Stomach smooth muscle (tissue), 2 donors: ENCODE data around the gene PTMA.

Experiments
- H3K27ac ChIP-seq: one replicate; pipeline ENCODE4 v1.7.0; 2013; ENCODE audit warnings: mild to moderate bottlenecking, low read length, inconsistent platforms
- H3K27me3 ChIP-seq, 2 donors: one replicate each; pipeline ENCODE4 v1.7.0; 2013; ENCODE audit warnings: low read length in 2 of 2; ENCODE audit not compliant: insufficient read depth in 2 of 2, control insufficient read depth in 1 of 2
- H3K36me3 ChIP-seq, 2 donors: one replicate each; pipeline ENCODE4 v1.7.0; 2013; ENCODE audit warnings: low read length in 2 of 2; ENCODE audit not compliant: control insufficient read depth in 2 of 2, insufficient read depth in 2 of 2
- H3K4me1 ChIP-seq: one replicate; pipeline ENCODE4 v1.7.0; 2013; ENCODE audit warnings: low read length; ENCODE audit not compliant: control insufficient read depth, insufficient read depth
- H3K4me3 ChIP-seq, 2 donors: one replicate each; pipeline ENCODE4 v1.7.0; 2013; ENCODE audit warnings: low read length in 2 of 2
- H3K9ac ChIP-seq, 2 donors: one replicate each; pipeline ENCODE4 v1.7.0; 2013; ENCODE audit warnings: low read length in 2 of 2, mild to moderate bottlenecking in 1 of 2
- H3K9me3 ChIP-seq, 2 donors: one replicate each; pipeline ENCODE4 v1.7.0; 2013; ENCODE audit warnings: low read length in 2 of 2; ENCODE audit not compliant: control insufficient read depth in 2 of 2
- donor health status: healthy.
- donor health status: Pancreatic carcinoma.

Gene PTMA

GRCh38 chr2:231720987-231721966 lies 13.0 kb downstream of the PTMA start:
- Histone ChIP-seq H3K9ac (no peak overlapping the region), H3K27me3 (peaks cover 0 to 2% of the 10 kb centered on the region in 2 donors), H3K4me1 (peaks cover 2% of the 10 kb centered on the region), H3K27ac (no peak overlapping the region), H3K4me3 (no peak overlapping the region), H3K9me3 (no peaks in the 10 kb centered on the region), H3K36me3 (no peaks in the 10 kb centered on the region)

- Histone ChIP-seq H3K27me3 (peaks cover 0 to 2% of the 10 kb centered on the region in 2 donors), H3K36me3 (no peaks in the 10 kb centered on the region), H3K4me3 (no peak overlapping the region), H3K9ac (no peak overlapping the region), H3K9me3 (no peaks in the 10 kb centered on the region), H3K4me1 (peaks cover 2% of the 10 kb centered on the region), H3K27ac (no peak overlapping the region)
These were observed 14.5 kb downstream of the PTMA start for GRCh38 chr2:231722721-231723307.

- H3K4me1 ChIP-seq = peaks cover 2% of the 10 kb centered on the region
- H3K4me3 ChIP-seq = no peak overlapping the region
- no peak overlapping the region for H3K9ac ChIP-seq
- no peaks in the 10 kb centered on the region for H3K9me3 ChIP-seq
- H3K36me3 ChIP-seq = no peaks in the 10 kb centered on the region
- no peak overlapping the region for H3K27ac ChIP-seq
- no peaks in the 10 kb centered on the region for H3K27me3 ChIP-seq
These were observed 17.2 kb downstream of the PTMA start for GRCh38 chr2:231725476-231725875.

- no peaks in the 10 kb centered on the region for H3K9me3 ChIP-seq
- no peak overlapping the region for H3K9ac ChIP-seq
- H3K36me3 ChIP-seq = no peaks in the 10 kb centered on the region
- H3K4me3 ChIP-seq = no peak overlapping the region
- no peak overlapping the region for H3K27ac ChIP-seq
- no peaks in the 10 kb centered on the region for H3K27me3 ChIP-seq
- peaks cover 2% of the 10 kb centered on the region for H3K4me1 ChIP-seq
These were observed 18.0 kb downstream of the PTMA start for GRCh38 chr2:231726276-231726675.

- Histone ChIP-seq H3K27ac (no peak overlapping the region), H3K27me3 (no peaks in the 10 kb centered on the region), H3K4me3 (no peak overlapping the region), H3K9ac (no peak overlapping the region), H3K4me1 (peaks cover 2% of the 10 kb centered on the region), H3K36me3 (peaks cover 3 to 9% of the 10 kb centered on the region in 2 donors), H3K9me3 (no peaks in the 10 kb centered on the region)
These were observed 19.3 kb downstream of the PTMA start for GRCh38 chr2:231727621-231728020.

- Histone ChIP-seq H3K27ac (no peak overlapping the region), H3K27me3 (no peaks in the 10 kb centered on the region), H3K36me3 (peaks cover 10 to 28% of the 10 kb centered on the region in 2 donors), H3K9me3 (no peaks in the 10 kb centered on the region), H3K4me3 (no peak overlapping the region), H3K4me1 (no peaks in the 10 kb centered on the region), H3K9ac (no peak overlapping the region)
These were observed 24.3 kb downstream of the PTMA start for GRCh38 chr2:231732604-231733003.

GRCh38 chr2:231737761-231738160 lies 29.4 kb downstream of the PTMA start:
- Histone ChIP-seq H3K27me3 (no peaks in the 10 kb centered on the region), H3K4me1 (no peaks in the 10 kb centered on the region), H3K9me3 (no peaks in the 10 kb centered on the region), H3K9ac (no peak overlapping the region), H3K27ac (no peak overlapping the region), H3K36me3 (peaks cover 10 to 25% of the 10 kb centered on the region in 2 donors), H3K4me3 (no peak overlapping the region)

- H3K27me3 ChIP-seq = no peaks in the 10 kb centered on the region
- H3K9me3 ChIP-seq = no peaks in the 10 kb centered on the region
- no peak overlapping the region for H3K27ac ChIP-seq
These were observed 35.2 kb downstream of the PTMA start for GRCh38 chr2:231743376-231744116.

GRCh38 chr2:231745303-231746038 lies 37.1 kb downstream of the PTMA start:
- Histone ChIP-seq H3K27me3 (no peaks in the 10 kb centered on the region), H3K4me1 (no peaks in the 10 kb centered on the region), H3K36me3 (no peaks in the 10 kb centered on the region), H3K4me3 (no peak overlapping the region), H3K9me3 (no peaks in the 10 kb centered on the region), H3K27ac (no peak overlapping the region), H3K9ac (no peak overlapping the region)

More at GRCh38 chr2:231743376-231744116, 35.2 kb downstream of the PTMA start:
- H3K9ac ChIP-seq = no peak overlapping the region
- no peaks in the 10 kb centered on the region for H3K36me3 ChIP-seq
- no peak overlapping the region for H3K4me3 ChIP-seq
- no peaks in the 10 kb centered on the region for H3K4me1 ChIP-seq
